Vein endothelial cell (primary cell): ENCODE data around the gene CNTNAP1. TPM values are rescaled to one million over a fixed set of nuclear protein-coding genes. Genes with fewer than 3 reads are reported as not detected.

Experiments
- small RNA-seq: library from RNA; depleted of rRNA; stranded (forward); fragments of <200 nt; gene quantifications from one replicate; pipeline ENCODE3, GENCODE V24; 2012
- total RNA-seq: library from RNA; depleted of rRNA; stranded (reverse); fragments of >200 nt; gene quantifications from 2 replicates; pipeline ENCODE4 v1.2.3, GENCODE V29; 2012

The CNTNAP1 gene
- 23.8 and 30.2 TPM in 2 replicates for total RNA-seq

DNA sequence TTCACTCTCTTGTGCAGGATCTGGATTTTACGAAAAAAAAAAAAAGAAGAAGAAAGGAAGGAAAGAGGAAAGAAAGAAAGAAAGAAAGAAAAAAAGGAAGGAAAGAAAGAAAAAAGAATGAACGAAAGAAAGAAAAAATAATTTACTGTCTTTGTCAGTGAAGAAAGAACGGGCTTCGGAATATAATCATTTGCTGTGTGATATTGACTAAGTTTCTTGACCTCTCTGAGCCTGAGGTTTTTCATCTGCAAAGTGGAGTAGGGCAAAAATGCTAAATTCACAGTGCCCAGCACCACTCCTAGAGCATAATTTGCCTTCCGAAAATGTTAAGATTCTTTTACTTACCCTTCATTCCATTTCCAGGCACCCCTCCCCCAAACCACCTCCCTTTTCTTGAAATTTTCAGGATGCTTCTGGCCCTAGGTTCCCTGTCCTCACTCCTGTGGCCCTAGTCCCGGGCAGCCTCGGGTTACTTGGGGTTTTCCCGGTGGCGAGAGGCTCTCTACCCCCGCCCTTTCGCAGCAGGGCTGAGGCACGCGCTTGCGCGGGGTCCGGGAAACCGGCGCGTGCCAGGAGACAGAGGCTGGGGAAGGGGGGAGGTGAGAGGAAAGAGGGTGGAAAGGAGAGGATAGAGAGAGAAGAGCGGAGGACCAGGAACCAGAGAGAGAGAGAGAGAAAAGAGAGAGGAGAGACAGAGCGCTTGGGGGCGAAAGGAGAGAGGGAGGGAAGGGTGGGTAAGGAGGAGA, at the start of gene CNTNAP1:
CNTNAP1 (plus strand) TSS at position 556 of the 746 bp plus-strand sequence. CDS start 299 bp downstream, outside the sequence.

DNA sequence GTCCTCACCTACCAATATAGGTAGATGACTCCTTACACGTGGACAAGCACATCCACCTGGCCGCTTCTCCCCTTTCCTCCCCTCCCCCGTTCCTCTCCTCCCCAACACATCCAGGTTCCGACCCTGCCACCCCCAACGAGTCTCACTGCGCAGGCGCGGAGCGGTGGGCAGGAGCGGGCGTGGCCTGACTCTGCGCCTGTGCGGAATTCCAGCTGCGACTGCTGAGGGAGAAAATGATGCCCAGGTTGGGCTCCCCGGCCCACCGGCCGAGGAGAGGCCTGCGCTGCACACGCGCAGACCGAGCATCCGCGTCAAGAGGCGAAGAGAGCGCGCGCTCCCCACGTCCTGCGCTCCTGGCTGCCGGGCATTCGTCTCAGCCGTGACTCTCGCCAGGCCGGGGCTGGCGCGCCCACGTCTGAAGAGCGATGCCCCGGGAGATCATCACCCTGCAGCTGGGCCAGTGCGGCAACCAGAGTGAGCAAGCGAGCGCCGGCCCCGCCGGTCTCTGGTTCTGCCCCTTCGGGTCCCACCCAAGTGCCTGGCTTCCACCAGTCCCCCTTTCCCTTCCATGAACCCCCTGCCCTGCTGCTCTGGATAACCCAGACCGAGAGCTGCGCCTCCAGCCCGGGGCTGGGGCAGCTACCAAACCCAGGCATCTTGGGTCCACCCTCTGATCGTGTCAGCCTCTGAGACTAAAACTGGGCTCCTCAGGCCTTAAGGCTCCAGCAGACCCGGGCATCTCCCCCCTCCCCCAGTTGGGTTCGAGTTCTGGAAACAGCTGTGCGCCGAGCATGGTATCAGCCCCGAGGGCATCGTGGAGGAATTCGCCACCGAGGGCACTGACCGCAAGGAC, 23.0 kb upstream of the CNTNAP1 start, which contains the start of gene TUBG2:
TUBG2 (plus strand) TSS at position 206 of the 853 bp plus-strand sequence; CDS start at position 426, 220 bp downstream.

DNA sequence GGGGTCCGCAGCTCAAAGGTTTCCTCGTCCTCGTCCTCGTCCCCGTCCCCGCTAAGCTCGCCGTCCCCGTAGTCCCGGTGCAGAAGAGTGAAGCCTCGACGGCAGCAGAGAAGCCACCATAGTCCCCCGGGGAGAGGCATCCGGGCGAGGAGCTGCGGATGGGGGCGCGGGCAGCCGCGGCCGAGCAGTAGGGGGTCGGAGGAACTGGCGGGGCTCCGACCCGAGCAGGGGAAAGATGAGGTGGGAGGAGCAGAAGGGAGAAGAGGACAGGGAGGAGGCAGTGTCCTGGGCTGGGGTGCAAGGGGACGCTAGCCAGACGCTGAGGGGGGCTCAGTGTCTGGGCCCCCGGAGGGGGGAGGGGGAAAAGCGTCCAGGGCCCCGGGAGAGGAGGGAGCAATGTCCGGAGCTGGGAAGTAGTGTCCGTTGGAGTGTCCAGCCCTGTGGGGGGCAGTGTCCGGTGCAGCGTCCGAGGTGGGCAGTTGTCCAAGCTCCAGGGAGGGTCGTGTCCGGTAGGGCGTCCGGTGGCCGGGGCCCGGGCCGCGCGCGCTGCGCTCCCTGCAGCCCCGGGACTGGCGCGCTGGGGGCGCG, 5.8 kb upstream of the CNTNAP1 start, which contains the start of gene PLEKHH3:
PLEKHH3 (minus strand) TSS at position 571 of the 588 bp plus-strand sequence; CDS start at position 140, 431 bp downstream.

DNA sequence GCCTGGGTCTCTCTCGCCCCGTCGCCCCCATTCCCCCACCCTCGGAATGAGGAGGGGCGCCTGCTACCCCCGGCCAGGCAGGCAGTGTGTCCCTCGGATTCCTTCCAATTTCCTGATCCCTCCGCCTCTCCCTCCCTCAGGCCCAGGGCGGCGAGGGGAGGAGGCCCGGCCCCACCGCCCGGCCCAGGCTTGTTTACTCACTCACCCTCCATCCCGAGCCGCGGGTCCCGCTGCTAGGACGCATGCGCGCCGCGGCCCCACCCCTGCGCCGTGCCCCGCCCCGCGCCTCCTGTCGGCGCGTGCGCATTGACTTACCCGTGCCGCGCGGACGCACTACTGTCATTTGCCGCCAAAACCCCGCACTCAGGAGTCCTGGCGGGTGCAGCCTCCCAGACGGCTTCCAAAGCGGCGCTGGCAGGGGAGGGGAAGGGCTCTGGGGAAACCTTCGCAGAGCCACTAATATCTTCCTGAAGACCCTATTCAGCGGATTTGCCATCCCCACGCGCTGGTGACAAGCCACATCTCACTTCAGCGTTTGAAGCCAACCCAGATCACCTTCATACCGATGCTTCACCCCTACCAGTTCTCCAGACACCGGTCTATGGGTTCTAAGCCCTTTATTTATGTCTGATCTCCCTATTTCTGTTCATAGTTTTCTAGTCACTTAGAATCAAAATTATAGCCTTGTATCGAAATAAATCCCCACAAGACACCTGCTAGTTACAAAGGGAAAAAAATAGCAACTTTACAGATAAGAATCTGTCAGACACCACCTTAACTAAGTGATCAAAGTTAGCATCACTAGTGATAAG, 62.7 kb downstream of the CNTNAP1 start, which contains the start of gene EZH1:
EZH1 (minus strand) TSS at position 235 of the 812 bp plus-strand sequence. CDS start 16,099 bp downstream, outside the sequence.

Small RNAs within 50 kb of the gene (small RNA-seq; reads per million reads assigned to genes)
- not detected for gene MIR6780A

Other genes with a start within 250 kb of the CNTNAP1 start
- 31.7 and 32.6 TPM in 2 replicates for gene ATP6V0A1, start 223.7 kb upstream of the CNTNAP1 start, total RNA-seq
- gene NAGLU, start 146.3 kb upstream of the CNTNAP1 start, total RNA-seq = 29.7 and 31.0 TPM in 2 replicates
- gene HSD17B1, start 129.6 kb upstream of the CNTNAP1 start, total RNA-seq = 0.10 and 0.65 TPM in 2 replicates
- gene COASY, start 120.4 kb upstream of the CNTNAP1 start, total RNA-seq = 19.6 and 23.8 TPM in 2 replicates
- gene MLX, start 115.4 kb upstream of the CNTNAP1 start, total RNA-seq = 37.2 and 37.4 TPM in 2 replicates
- 4.6 and 7.1 TPM in 2 replicates for gene PSMC3IP, start 104.8 kb upstream of the CNTNAP1 start, total RNA-seq
- 62.4 and 80.3 TPM in 2 replicates for gene RETREG3, start 73.2 kb upstream of the CNTNAP1 start, total RNA-seq
- 57.5 and 64.1 TPM in 2 replicates for gene TUBG1, start 72.8 kb upstream of the CNTNAP1 start, total RNA-seq
- gene TUBG2, start 23.2 kb upstream of the CNTNAP1 start, total RNA-seq = 6.1 and 9.5 TPM in 2 replicates
- gene PLEKHH3, start 5.5 kb upstream of the CNTNAP1 start, total RNA-seq = 9.6 and 18.0 TPM in 2 replicates
- 2.1 and 2.6 TPM in 2 replicates for gene CCR10, start 688 bp upstream of the CNTNAP1 start, total RNA-seq
- 18.0 and 19.2 TPM in 2 replicates for gene EZH1, start 62.5 kb downstream of the CNTNAP1 start, total RNA-seq
- gene RAMP2, start 78.7 kb downstream of the CNTNAP1 start, total RNA-seq = 7.6 and 19.6 TPM in 2 replicates
- gene VPS25, start 90.9 kb downstream of the CNTNAP1 start, total RNA-seq = 46.1 and 50.1 TPM in 2 replicates
- gene WNK4, start 98.1 kb downstream of the CNTNAP1 start, total RNA-seq = 1.3 and 2.6 TPM in 2 replicates
- gene COA3, start 116.2 kb downstream of the CNTNAP1 start, total RNA-seq = 43.2 and 46.4 TPM in 2 replicates
- under 0.01 TPM in 1 of 2 replicates, not detected in the other for gene CNTD1, start 116.3 kb downstream of the CNTNAP1 start, total RNA-seq
- 81.2 and 86.2 TPM in 2 replicates for gene BECN1, start 141.8 kb downstream of the CNTNAP1 start, total RNA-seq
- 109 and 148 TPM in 2 replicates for gene PSME3, start 150.9 kb downstream of the CNTNAP1 start, total RNA-seq
- gene AOC2, start 162.0 kb downstream of the CNTNAP1 start, total RNA-seq = 0.65 and 1.9 TPM in 2 replicates
- under 0.01 TPM in 2 replicates for gene AOC3, start 168.7 kb downstream of the CNTNAP1 start, total RNA-seq
- not detected in 2 replicates for gene G6PC1, start 218.3 kb downstream of the CNTNAP1 start, total RNA-seq